Colon (tissue), 2 donors: ENCODE data around the gene FRS3.

Experiments
- FAIRE-seq: peaks from 2 replicates; lab custom pipeline; 2012; peaks lifted over from hg19 to GRCh38; lab: Jason Lieb, UNC
- donor health status: control.
- donor health status: control.

FRS3 gene

DNA sequence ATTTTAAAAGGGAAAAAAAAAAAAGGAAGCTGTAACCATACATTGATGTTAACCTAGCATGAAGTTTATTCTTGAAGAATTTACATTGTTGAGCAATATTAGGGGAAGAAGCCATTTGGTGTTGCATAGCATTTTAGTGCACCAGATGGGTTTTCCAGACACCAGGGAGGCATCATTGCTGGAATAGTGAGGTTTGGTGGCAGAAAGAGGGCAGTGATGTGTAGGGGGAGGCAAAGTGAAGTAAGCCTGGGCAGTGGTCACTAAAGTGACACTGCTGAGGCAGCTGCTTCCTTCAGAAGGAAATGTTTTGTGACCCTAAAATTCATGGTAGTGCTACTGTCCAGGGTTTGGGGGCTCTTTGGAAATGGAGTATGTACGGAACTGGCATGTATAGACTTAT is 10.3 kb upstream of the FRS3 start:
- FAIRE-seq: no peak

DNA sequence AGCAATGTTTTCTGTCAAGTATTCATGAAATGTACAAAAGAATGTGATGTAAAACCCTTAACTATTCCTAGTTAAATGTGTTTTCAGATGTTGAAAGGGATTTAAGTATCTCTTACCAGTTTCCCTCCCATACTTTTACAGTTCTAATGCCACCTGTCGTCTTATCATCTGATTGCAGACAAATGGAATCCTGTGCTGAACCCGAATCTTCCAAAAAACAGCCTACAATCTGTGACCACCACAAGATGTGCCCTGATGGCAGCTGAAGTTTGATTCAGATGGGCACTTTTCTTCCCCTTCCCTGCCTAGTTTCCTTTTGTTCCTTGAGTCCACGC is 9.7 kb upstream of the FRS3 start:
- no peak for FAIRE-seq

DNA sequence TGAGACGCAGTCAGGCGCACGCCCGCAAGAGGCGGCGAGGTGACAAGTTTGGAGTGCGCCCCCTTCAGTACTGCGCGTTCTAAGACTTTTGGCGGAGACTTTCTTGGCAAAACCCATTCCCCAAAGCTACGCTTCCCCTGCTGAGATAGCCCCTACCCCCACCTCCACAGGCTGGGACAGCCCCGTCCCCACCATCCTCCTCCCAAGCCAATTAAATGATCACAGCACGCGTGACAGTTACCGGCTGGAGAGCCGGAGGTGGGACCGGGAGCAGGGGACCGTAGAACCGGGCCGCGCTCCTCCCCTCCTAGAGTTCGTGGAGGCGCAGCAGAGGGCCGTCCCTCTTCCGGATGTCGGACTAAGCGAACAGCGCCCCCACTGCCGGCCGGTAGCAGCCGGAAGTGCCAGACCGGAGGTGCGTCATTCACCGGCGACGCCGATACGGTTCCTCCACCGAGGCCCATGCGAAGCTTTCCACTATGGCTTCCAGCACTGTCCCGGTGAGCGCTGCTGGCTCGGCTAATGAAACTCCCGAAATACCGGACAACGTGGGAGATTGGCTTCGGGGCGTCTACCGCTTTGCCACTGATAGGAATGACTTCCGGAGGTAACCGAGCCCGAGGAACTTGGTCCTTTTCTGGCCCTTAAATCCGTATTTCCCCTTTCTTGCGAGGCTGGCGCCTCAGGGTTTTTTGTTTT is 7.7 kb upstream of the FRS3 start, which contains the start of gene TOMM6:
Gene TOMM6, plus strand, starts transcription at position 476 of the 699 bp plus-strand sequence. Its CDS starts 4 bp downstream, at position 480.
- no peak for FAIRE-seq

DNA sequence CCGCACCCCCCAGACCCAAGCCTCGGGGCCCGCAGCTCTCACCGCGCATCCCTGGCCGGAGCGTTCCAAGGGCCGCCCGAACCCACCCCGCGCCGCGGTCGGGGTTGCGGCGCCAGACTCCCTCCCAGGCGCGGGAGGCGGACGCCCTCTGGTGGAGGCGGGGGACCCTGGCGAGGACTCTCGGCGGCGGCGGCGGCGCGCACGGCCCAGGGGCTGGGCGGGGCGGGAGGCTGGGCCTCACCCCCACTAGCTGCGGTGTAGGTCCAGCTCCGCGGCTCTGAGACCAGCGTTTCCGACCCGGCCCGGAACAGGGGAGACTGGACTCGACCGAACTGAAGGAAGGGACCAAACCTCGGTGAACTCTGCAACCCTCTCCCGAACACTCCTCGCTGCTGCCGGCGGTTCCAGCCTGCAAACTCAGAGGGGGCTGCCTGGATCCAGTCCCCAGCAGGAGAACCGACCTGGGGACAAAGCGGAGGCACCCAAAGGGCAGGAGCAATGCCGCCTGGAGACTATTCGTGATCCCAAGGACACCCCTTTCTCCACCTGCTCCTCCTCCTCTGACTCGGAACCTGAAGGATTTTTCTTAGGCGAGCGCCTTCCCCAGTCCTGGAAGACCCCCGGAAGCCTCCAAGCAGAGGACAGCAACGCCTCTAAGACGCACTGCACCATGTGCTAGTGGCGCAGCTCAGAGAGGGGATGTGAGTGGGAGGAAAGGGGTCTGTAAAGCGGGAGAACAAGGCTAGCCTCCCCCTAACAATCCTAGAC is 6.9 kb upstream of the FRS3 start:
- FAIRE-seq: no peak

DNA sequence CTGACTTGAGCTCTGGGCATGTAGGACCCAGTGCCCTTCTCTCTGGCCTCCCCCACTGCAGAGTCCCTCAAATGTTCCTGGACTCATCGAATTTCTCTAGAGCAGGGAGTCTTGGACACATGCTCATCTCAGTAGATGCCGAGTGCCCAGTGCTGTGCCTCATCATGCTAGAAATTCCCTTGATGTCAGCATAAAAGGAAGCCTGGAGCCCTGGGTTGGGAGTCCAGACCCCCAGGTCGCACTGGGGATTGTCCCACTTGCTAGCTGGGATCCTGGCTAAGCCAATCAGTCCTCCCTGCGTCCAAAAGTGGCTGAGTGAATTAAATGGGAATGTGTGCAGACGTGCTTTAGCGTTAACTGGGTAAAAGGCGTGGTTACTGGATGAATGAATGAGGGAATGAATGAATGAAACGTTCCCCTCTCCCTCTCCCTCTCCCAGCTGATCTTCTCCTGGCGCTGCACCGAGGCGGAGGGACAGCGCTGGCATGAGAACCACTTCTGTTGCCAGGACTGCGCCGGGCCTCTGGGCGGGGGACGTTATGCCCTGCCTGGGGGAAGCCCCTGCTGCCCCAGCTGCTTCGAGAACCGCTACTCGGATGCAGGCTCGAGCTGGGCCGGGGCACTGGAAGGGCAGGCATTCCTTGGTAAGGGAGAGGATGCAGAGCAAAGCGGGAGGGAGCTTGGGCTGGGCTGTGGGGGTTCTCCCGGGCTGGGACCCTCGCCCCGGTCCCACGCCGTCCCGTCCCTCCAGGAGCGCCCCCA is 6.2 kb upstream of the FRS3 start:
- FAIRE-seq: no peak

DNA sequence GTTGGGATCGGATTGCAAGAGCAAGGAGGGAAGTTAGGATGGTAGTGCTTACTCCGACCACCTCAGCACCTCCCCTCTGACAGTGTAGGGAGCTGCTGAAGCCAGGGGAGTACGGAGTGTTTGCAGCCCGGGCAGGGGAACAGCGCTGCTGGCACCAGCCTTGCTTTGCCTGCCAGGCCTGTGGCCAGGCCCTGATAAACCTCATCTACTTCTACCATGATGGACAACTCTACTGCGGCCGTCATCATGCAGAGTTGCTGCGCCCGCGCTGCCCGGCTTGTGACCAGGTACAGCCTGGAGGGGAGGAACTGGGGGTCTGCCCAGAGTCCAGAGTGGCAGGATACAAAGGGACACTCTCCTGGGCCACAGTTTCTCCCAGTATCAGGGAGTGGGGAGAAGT is 5.6 kb upstream of the FRS3 start:
- no peak for FAIRE-seq

DNA sequence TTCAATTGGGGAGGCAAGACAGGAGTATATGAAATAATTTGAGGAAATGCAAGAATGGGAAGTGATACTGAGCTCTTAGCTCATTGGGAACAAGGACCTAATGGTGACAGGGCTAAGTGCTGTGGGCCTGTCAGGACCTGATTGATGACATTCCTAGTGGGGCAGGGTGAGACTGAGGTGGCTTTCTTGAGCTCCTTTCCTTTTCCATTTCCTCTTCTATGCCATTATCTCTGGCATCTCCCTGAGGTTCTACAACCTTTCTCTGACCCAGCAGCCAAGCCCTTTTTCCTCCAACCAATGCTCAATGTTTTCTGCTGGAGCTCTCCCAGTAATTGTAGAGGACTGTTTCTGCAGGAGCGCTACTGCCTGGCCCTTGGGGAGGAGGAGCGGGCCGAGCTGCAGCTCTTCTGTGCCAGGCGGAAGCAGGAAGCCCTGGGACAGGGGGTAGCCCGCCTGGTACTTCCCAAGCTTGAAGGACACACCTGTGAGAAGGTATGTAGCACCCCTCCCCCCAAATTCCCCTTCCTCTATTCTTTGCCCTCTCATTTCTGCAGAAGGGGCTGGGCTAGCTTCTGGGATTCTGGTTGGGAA is 5.0 kb upstream of the FRS3 start:
- no peak for FAIRE-seq

DNA sequence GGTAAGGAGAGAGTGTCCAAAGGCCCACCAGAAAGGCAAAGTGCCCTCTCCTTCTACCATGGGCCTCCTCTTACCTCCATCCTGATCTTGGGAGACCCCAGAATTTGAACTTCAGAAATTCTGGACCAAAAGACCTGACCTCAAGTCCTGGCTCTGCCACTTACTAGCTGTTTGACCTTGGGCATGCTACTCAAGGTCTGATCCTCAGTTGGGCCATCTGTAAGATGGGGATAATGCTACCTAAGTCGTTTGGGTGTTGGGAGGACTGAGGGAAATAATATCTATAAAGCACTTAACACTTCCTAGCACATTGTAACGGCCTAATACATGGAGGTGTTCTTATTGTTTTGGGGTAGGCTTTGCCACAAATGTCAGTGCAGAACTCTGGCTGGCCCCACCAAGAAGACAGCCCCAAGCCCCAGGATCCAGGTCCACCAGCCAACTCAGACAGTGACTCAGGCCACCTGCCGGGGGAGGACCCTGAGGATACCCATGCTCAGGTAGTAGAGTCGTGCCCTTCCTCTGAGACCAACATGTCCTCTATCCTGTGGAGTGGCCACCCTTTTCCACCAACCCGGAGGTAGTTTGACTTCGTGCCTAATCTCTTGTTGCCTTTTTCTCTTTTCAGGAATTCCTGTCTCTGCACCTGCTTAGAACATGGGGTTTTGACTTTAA is 3.5 kb upstream of the FRS3 start:
- FAIRE-seq: no peak

DNA sequence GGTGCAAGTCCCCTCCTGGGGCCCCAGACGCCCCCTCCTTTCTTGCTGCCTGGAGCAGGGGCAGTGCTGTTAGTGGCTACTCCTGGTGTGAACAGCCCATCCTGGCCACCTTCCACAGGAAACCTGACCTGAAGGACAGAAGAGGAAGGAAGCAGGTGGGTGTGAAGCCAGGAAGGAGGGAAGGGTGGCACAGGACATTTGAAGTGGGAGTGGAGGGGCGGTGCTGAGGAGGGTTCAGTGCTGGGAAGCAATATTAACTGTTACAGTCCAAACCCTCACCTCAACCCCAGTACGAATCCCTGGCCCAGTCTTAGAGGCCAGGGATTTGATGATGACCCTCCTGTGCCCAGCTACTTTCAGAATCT is 1.6 kb upstream of the FRS3 start:
- FAIRE-seq: no peak

DNA sequence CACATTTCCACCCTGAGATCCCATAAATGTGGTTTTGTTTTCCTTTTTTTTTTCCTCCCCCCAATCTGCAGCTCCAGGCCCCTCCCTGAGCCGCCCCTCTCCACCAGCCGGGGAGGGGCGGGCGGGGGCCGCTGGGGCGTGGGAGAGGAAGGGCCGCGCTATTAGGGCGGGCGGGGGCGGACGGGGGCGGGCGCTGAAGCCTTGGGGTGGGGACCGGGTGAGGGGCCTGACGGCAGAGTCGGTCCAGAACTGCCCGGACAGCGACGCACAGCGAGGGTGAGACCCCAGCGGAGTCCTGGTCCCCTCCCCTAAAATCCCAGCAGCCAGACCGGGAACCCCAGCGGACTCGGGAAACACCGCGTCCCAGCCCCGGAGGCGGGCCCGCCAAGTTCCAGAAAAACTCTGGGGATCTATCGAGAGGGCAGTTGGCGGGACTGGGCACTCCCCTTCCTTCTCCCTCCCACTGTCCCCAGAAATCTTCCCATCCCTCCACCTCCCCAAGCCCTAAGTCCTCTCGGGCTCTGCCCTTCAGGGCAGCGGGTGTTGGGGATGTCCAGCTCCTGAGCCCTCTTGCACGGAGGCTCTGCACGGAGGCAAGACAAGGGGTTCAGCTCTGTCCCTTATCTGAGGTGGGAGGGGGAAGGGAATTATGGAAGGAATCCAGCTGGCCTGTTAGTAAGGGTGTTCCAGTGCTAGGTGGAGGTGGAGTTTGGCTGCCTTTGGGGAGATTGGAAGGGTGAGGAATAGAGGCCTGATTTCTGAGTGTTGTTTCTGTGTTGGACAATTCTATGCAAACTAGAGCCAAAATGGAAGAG is 1.1 kb upstream of the FRS3 start, which contains the start of gene PRICKLE4:
Gene PRICKLE4, plus strand, starts transcription at position 232 of the 815 bp plus-strand sequence. CDS start 2,692 bp downstream, outside the sequence.
- FAIRE-seq: no peak

DNA sequence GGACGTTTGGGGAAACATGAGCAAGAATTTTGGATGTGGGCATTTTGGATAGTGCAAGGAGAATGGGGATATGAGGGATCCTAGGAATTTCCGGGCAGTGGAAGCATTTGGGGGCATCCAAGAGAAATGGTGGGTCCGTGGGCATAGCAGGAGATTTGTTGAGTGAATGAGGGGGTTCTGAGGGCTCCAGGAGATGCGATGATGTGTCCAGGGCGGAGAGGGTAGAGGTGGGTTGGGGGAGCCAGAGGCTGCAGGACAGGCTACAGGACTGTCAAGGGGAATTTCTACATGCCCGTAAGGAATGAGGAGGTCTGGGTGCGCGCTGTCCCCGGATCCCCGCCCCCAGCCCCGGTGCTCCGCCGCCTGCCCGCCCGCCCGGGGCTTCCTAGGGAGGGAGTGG is 364 bp downstream of the FRS3 start:
- FAIRE-seq: no peak

DNA sequence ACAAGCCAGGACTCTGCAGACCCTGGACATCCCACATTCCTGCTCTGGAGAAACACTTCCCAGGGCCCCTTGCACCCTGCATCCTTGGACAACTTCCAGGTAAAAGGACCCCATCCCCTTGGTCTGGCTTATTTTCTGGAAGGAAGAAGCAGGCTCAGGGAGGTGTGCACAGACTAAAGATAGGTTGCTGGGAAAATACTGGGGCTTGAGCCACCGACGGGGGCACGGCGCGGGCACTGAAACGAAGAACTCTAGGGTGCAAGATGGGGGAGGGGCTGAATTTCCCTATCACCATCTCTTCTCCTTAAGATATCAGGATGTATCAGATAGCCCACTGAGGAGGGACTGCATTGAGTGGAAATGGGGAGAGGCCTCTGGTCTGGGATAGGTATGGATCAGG is 805 bp downstream of the FRS3 start:
- FAIRE-seq: no peak

DNA sequence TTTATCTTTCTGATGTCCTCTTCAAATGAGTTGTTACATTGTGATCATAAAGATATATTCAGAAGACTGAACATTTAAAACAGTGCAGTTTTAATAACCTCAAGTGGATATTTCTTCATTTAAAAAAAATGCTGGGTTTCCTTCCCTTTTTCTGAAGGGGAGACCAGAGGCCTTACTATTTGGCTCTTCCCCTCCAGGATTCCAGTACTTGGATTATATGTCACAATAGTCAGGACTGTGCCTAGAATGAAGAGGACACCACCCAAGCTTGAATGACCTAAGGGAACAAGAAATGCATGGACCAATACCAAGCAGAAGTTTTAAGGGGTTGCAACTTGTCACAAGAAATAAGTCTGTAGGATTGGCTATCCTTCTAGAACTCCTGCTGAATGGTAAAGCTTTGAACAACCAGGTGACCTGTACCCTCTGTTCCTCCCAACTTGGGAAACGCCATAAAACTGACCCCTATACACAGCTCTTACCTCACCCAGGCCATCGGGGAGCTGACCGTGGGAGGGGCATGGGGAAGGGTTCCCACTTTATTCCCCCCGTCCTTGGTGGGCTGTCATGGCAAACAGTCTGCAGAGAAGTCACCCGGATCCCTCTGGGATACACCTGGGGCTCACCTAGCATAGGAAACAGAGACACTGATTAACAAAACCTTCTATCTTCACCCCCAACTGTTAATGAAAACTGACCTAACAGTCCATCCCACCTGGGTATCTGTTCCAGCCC is 2.0 kb downstream of the FRS3 start:
- no peak for FAIRE-seq

DNA sequence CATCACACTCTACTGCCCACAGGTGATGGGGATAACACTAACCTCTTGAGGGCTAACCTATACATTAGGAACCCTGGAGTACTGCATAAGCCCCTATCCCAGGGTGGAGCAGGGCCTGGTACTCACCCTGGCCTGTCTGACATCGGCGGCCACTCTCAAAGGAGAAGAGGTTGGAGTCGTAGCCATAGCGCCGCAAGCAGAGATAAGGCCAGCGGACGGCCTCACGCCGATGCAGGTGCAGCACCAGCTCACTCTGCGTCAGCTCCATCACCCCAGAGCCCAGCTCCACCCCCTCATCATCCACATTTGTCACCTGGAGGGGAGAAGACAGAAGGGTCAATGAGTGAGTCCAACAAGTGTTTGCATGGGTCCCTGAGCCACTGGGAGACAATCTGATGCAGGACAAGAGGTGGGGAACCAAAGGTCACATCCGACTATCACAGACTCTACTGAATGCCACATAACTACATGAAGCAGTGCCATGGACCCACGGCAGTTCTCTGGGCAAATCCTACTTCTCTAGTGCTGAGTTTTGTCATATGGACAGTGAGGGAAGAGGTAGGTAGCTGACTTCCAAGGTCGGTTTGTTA is 4.3 kb downstream of the FRS3 start:
- no peak for FAIRE-seq

DNA sequence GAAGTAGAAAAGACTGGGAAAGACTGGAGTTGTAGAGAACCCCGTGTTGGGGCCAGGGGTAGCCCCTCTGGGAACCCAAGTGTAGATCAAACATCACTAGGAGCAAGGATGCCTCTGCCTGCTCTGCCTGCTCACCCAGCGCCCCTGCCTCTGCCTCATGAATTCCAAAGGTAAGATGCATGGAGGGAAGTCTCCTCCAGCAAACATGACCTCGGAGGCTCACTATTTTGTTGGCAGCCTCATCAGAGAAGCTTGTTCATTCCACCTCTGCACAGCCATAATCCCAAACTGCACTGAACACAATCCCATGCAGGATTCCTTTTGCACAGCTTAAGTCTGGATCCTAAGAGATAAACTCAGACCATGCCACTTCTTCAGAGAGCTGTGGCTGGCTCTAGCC is 4.9 kb downstream of the FRS3 start:
- no peak for FAIRE-seq

DNA sequence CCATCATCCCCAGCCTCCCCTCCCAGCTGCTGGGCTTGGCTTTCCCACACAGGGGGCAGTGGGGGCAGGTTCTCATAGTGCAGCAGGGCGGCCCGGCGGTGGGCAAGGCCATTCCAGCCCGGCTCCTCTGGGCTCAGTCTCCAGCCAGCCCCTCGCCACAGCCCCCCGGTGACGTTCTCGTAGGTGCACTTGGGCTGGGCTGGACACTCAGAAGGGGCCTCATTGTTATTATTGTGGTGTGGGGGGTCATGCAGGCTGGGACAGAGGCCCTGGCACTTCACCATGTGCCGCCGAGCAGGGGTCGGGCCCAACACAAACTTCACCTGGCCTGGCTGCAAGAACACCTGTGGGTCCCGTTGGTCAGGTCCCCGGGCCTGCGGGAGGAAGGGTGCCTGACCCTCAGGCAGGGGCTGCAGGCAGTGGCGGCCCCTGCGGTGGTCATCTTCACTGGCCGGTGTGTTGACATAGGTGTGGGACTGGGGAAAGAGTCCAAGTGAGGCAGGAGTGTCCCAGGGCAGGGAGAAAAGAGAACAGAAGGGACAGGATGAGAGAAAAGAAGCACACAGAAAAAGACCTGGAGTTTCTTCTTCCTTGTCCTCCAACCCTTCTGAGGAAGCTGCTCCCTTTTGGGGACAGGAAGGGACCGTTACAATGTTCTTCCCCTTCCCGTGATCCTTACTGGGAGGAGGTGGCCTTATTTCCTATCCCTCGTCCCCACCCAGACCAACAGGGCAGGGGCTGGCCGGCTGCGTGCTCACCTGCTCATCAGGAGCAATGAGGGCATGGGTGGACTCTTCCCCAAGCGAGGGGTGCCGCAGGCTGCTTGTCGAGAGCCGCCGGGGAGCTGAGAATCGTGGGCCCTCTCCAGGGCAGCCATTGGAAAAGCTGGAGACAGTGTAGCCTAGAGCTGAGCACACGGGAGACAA is 8.4 kb downstream of the FRS3 start:
- FAIRE-seq: no peak

DNA sequence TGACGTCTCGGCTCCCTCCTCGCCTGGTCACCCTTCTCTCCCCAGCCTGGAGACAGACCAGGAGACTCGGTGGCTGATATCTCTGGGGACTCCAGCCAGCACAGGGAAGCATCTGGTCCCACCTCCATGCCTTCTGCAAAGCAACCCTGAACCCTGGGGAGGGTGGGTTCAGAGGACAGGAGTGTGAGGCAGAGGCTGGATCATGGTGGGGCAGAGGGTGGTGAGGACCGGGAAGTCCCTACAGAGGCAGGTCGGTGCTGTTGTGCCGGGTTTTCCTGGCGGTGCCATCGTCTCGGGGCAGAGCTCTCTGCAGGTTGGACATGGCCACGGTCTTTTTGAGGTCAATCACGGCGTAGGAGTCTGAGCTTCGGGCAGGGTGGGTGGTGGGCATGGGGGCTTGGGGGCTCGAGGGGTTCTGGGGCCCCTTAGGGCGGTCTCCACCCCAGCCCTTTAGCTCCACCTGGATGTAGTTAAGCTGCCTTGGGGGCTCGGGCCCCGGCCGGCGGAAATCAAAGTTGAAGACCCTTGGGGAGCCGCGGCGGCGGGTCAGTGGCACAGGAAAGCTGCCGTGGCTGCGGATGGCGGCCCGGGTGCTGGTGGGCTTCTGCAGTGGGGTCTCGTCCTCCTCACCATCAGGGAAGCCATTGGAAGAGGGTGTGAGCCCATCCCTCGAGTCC is 9.2 kb downstream of the FRS3 start:
- FAIRE-seq: no peak

DNA sequence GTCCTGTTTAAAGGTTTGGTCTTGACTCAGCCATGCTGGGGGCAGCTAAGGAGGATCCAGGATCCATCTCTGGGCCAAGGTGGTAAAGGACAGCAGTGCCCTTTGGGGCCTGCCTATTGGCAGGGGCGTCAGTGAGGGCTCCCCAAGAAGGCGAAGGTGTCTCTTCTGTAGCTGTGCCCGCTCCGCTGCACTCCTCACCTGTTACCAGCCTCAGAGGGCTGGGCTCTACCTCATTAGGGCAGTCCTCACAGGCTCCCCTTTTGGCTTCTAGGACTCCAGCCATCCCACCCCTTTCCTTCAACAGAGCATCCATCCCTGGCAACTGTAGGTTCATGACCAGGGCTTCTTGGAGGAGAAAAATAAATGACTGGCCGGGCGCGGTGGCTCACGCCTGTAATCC is 10.3 kb downstream of the FRS3 start:
- FAIRE-seq: no peak
